RWPE2 (cell line): Measurements from ENCODE around the gene GNAS-AS1.
"Not testable (repeated sequence)": the region's sequence is repeated elsewhere in the genome, so short reads cannot be mapped to it uniquely, and the experiment has no call there.

Experiments used
- ATAC-seq: fragments of 200-7000 bp; cut with Tn5 transposase; 3 replicates; pipeline ENCODE4 v1.9.1; 2021; ENCODE audit warnings: low read depth
- DNase-seq: peaks from one replicate; pipeline ENCODE4 v3.0.0-alpha.2; 2020; ENCODE audit warnings: low spot score
- H3K27ac ChIP-seq: fragments of 450-650 bp; 2 replicates; pipeline ENCODE4 v1.5.1; 2017; ENCODE audit warnings: mild to moderate bottlenecking; ENCODE audit not compliant: poor library complexity, severe bottlenecking
- H3K27me3 ChIP-seq: fragments of 250-450 bp; sonication (Bioruptor Pico); 2 replicates; pipeline ENCODE4 v1.5.1; 2021; ENCODE audit warnings: mild to moderate bottlenecking, moderate library complexity; ENCODE audit not compliant: insufficient read depth, poor library complexity, severe bottlenecking
- H3K36me3 ChIP-seq: fragments of 250-450 bp; sonication (Bioruptor Pico); 2 replicates; pipeline ENCODE4 v1.5.1; 2020; ENCODE audit warnings: low read depth, mild to moderate bottlenecking, moderate library complexity
- H3K4me1 ChIP-seq: fragments of 250-450 bp; sonication (Bioruptor Pico); 2 replicates; pipeline ENCODE4 v1.5.1; 2021; ENCODE audit warnings: mild to moderate bottlenecking, moderate library complexity; ENCODE audit not compliant: insufficient read depth, poor library complexity, severe bottlenecking
- H3K4me3 ChIP-seq: fragments of 250-450 bp; sonication (Bioruptor Pico); 2 replicates; pipeline ENCODE4 v1.5.1; 2021; ENCODE audit warnings: mild to moderate bottlenecking, moderate library complexity; ENCODE audit not compliant: severe bottlenecking
- H3K9me3 ChIP-seq: fragments of 250-450 bp; sonication (Bioruptor Pico); 2 replicates; pipeline ENCODE4 v1.5.1; 2021; ENCODE audit warnings: mild to moderate bottlenecking, moderate library complexity; ENCODE audit not compliant: severe bottlenecking
- TF ChIP-seq, protein P1 (sequence below): fragments of 450-650 bp; IDR thresholded peaks from one replicate; pipeline ENCODE4 v1.5.1; 2017; ENCODE audit warnings: mild to moderate bottlenecking, moderate library complexity; ENCODE audit not compliant: poor library complexity, severe bottlenecking

The GNAS-AS1 gene

DNA sequence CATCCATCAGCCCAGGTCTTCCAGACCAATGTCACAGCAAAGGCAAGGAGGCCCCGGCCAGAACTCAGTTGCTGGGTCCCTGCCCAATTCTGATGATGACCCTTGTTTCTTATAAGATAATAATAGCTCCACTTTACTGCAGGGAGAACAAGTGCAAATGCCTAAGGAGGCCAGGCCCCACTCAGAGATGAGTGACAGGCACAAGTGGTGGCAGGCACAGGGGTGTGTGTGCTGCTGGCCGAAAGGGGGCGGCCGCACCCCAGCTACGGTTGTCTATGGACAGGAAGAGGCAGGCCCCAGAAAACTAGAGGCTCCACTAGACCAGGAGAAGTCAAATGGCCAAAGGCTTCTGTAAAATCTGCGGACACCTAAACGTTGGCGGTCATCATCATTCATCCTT, 28.6 kb downstream of the GNAS-AS1 start:
- TF ChIP-seq, protein P1, sequence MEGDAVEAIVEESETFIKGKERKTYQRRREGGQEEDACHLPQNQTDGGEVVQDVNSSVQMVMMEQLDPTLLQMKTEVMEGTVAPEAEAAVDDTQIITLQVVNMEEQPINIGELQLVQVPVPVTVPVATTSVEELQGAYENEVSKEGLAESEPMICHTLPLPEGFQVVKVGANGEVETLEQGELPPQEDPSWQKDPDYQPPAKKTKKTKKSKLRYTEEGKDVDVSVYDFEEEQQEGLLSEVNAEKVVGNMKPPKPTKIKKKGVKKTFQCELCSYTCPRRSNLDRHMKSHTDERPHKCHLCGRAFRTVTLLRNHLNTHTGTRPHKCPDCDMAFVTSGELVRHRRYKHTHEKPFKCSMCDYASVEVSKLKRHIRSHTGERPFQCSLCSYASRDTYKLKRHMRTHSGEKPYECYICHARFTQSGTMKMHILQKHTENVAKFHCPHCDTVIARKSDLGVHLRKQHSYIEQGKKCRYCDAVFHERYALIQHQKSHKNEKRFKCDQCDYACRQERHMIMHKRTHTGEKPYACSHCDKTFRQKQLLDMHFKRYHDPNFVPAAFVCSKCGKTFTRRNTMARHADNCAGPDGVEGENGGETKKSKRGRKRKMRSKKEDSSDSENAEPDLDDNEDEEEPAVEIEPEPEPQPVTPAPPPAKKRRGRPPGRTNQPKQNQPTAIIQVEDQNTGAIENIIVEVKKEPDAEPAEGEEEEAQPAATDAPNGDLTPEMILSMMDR: no peak
- Histone ChIP-seq H3K4me1 (no peaks in the 10 kb centered on the region), H3K4me3 (no peak overlapping the region), H3K9me3 (no peaks in the 10 kb centered on the region), H3K27me3 (no peaks in the 10 kb centered on the region), H3K27ac (no peak overlapping the region), H3K36me3 (peaks cover 36% of the 10 kb centered on the region)
- no peak for DNase-seq
- ATAC-seq: no peak

DNA sequence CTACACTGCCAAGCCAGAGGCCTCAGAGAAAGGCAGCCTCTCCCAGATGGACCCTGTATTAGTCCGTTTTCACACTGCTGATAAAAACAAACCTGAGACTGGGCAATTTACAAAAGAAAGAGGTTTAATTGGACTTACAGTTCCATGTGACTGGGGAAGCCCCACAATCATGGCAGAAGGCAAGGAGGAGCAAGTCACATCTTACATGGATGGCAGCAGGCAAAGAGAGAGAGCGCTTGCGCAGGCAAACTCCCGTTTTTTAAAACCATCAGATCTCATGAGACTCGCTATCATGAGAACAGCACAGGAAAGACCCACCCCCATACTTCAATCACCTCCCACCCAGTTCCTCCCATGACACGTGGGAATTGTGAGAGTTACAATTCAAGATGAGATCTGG, 30.2 kb downstream of the GNAS-AS1 start:
- H3K27me3 ChIP-seq, ATAC-seq, H3K9me3 ChIP-seq, H3K4me3 ChIP-seq, H3K27ac ChIP-seq, H3K4me1 ChIP-seq, DNase-seq: not testable (repeated sequence)
- peaks cover 32% of the 10 kb centered on the region for H3K36me3 ChIP-seq

DNA sequence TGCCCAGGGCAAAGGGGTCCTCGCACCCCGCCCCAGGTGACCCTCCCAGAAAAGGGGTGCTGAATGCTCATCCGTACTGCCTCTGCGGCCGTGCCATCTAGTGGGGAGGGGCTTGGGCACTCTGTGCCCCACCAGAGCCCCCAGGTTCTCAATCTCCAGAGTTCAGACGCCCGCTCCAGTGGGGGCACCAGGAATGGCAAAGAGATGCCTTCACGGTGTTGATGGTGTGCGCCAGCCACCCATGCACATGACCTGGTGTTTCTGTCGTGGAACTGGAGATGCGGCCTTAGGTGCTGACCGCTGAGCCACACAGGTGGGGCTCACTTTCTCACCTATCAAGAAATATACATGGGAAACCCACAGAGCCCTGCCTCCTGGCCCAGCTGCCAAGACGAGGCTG, 30.8 kb downstream of the GNAS-AS1 start:
- TF ChIP-seq, protein P1: no peak
- no peak overlapping the region for H3K4me3 ChIP-seq
- H3K27me3 ChIP-seq: no peaks in the 10 kb centered on the region
- DNase-seq (no peak), ATAC-seq (no peak)
- H3K36me3 ChIP-seq: peaks cover 28% of the 10 kb centered on the region
- no peak overlapping the region for H3K27ac ChIP-seq
- no peaks in the 10 kb centered on the region for H3K4me1 ChIP-seq
- no peaks in the 10 kb centered on the region for H3K9me3 ChIP-seq

DNA sequence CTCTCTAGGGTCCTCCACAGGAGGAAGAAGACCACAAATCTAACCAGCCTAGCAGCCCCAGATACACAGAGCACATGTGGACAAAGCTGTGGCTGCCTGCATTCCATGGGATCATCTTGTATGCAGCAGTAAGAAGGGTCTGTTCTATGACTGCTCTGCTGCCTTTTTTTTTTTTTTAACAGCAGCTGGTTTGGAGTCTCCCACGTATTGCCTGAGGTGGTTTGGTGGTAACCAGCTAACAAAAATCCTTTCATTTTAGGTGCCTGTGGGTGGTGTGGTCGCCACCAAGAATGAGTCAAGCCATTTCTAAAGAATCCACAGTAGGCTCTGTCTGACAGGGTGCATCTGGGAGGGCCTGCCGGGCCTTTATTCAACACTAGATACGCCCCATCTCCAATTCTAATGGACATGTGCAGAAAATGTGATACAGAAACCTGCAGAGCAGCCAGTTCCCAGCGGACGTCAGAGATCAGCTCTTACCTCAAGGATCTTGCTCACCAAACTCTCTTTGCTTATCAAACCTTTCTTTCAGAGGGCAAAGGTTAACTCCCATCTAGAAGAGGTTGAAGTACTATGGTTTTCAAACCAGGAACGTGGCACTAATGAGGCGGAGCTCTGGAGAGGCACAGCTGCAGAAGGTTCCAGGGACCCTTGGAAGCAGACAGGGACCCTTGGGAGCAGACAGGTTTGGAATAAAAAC, 32.0 kb downstream of the GNAS-AS1 start:
- ATAC-seq (peak; percentile 52), DNase-seq (no peak)
- H3K36me3 ChIP-seq: peaks cover 16% of the 10 kb centered on the region
- no peaks in the 10 kb centered on the region for H3K27me3 ChIP-seq
- no peaks in the 10 kb centered on the region for H3K9me3 ChIP-seq
- H3K4me3 ChIP-seq: no peak overlapping the region
- H3K4me1 ChIP-seq: no peaks in the 10 kb centered on the region
- H3K27ac ChIP-seq: no peak overlapping the region
- TF ChIP-seq, protein P1: no peak

DNA sequence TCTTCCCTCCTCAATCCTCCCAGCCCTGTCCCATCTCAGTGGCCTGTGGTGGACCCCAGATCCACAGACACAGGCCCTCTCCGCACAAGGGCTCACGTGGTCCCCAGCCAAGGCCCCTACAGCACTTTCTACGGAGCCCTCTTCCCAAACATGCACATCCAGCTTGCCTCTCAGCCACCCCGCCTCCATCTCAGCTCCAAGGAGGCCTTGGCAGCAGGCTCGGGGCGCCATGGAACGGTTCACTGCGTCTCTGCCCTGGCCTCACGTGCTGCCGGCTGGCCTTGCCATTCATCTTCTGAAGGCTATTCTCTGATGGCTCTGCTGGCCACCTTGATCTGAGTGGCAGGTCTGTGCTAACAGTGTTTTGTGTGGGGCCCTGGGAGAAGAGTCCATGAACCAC, 33.0 kb downstream of the GNAS-AS1 start:
- H3K4me3 ChIP-seq: no peak overlapping the region
- H3K27ac ChIP-seq: no peak overlapping the region
- no peak for ATAC-seq
- TF ChIP-seq, protein P1: no peak
- no peaks in the 10 kb centered on the region for H3K27me3 ChIP-seq
- H3K9me3 ChIP-seq: no peaks in the 10 kb centered on the region
- H3K36me3 ChIP-seq: peaks cover 9% of the 10 kb centered on the region
- no peaks in the 10 kb centered on the region for H3K4me1 ChIP-seq
- no peak for DNase-seq
